BJ (cell line): Measurements from ENCODE around the gene TNFSF9. TPM values are rescaled to one million over a fixed set of nuclear protein-coding genes. Genes with fewer than 3 reads are reported as not detected.
"Not testable (repeated sequence)": the region's sequence is repeated elsewhere in the genome, so short reads cannot be mapped to it uniquely, and the experiment has no call there.

Experiments used
- CTCF ChIA-PET: fragments of 350-600 bp; formaldehyde crosslinking; extraction: SDS; loops from one replicate; lab custom pipeline; 2021; ENCODE audit warnings: antibody characterized with exemption, inconsistent platforms; lab: Yijun Ruan, JAX
- POLR2A ChIA-PET: fragments of 300-600 bp; sonication (Branson Sonifier 250); formaldehyde crosslinking; extraction: SDS; loops from one replicate; lab custom pipeline; 2021; ENCODE audit warnings: antibody characterized with exemption; lab: Charles Lee
- DNase-seq: peaks from one replicate; pipeline ENCODE4 v3.0.0-alpha.2; 2011; ENCODE audit warnings: low read depth
- H3K27me3 ChIP-seq: 2 replicates; pipeline ENCODE4 v1.6.0; 2011; ENCODE audit warnings: low read length; ENCODE audit not compliant: control insufficient read depth, insufficient read depth
- H3K36me3 ChIP-seq: 2 replicates; pipeline ENCODE4 v1.5.1; 2011; ENCODE audit warnings: low read length; ENCODE audit not compliant: control insufficient read depth, insufficient read depth
- H3K4me3 ChIP-seq: 2 replicates; pipeline ENCODE4 v1.5.1; 2011; ENCODE audit warnings: low read depth, mild to moderate bottlenecking, control low read depth, low read length
- polyA plus RNA-seq: library from polyadenylated mRNA; depleted of rRNA; stranded (reverse); fragments of >200 nt; gene quantifications from 2 replicates; pipeline ENCODE4 v1.2.3, GENCODE V29; 2011
- TF ChIP-seq, protein P1 (sequence below): IDR thresholded peaks from 2 replicates; pipeline ENCODE4 v1.5.1; 2011; ENCODE audit warnings: low read depth, mild to moderate bottlenecking, control low read depth, inconsistent platforms, low read length, moderate library complexity; ENCODE audit not compliant: insufficient read depth

Gene TNFSF9
- polyA plus RNA-seq, 1 experiment: 0.26 TPM

DNA sequence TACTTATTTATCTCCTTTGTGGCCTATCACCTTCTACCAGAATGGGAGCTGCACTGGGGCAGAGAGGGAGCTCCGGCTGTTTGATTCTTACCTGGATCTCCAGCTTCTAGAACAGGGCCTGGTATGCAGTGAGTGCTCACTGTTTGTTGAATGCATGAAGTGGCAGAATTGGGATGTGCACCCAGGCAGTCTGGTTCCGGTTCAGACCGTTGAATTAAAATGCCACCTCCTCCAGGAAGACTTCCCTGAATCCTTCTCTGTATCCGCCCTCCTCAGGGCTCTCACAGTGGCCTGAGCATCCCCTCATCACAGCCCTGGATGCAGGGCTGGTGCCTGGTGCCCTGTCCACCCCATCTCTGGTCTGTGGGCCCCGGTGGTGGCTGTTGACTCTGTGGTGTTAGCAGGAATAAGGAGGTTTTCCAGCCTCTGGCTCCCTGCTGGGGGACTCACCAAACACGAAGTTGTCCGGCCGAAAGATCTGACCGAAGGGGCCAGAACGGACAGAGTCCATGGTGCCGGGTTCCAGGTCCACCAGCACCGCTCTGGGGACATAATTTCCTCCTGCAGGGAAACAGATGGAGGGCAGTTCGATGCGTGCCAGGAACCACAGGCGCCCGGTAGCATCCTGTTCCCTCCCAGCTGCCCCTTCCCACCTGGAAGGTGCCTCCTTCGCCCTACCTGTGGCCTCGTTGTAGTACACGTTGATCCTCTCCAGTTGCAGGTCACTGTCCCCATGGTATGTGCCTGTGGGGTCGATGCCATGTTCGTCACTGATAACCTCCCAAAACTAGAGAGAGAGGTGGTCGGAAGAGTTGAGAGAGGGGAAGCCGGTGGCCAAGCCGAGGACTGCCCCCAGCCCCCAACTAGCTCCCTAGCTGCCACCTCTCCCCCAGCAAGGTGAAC lies 29.7 kb upstream of the TNFSF9 start:
- TF ChIP-seq, protein P1, sequence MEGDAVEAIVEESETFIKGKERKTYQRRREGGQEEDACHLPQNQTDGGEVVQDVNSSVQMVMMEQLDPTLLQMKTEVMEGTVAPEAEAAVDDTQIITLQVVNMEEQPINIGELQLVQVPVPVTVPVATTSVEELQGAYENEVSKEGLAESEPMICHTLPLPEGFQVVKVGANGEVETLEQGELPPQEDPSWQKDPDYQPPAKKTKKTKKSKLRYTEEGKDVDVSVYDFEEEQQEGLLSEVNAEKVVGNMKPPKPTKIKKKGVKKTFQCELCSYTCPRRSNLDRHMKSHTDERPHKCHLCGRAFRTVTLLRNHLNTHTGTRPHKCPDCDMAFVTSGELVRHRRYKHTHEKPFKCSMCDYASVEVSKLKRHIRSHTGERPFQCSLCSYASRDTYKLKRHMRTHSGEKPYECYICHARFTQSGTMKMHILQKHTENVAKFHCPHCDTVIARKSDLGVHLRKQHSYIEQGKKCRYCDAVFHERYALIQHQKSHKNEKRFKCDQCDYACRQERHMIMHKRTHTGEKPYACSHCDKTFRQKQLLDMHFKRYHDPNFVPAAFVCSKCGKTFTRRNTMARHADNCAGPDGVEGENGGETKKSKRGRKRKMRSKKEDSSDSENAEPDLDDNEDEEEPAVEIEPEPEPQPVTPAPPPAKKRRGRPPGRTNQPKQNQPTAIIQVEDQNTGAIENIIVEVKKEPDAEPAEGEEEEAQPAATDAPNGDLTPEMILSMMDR: no peak
- CTCF ChIA-PET: no interaction called here
- DNase-seq: no peak
- H3K27me3 ChIP-seq: peaks cover 6% of the 10 kb centered on the region
- POLR2A ChIA-PET: no interaction called here
- H3K4me3 ChIP-seq: no peak overlapping the region
- no peaks in the 10 kb centered on the region for H3K36me3 ChIP-seq

DNA sequence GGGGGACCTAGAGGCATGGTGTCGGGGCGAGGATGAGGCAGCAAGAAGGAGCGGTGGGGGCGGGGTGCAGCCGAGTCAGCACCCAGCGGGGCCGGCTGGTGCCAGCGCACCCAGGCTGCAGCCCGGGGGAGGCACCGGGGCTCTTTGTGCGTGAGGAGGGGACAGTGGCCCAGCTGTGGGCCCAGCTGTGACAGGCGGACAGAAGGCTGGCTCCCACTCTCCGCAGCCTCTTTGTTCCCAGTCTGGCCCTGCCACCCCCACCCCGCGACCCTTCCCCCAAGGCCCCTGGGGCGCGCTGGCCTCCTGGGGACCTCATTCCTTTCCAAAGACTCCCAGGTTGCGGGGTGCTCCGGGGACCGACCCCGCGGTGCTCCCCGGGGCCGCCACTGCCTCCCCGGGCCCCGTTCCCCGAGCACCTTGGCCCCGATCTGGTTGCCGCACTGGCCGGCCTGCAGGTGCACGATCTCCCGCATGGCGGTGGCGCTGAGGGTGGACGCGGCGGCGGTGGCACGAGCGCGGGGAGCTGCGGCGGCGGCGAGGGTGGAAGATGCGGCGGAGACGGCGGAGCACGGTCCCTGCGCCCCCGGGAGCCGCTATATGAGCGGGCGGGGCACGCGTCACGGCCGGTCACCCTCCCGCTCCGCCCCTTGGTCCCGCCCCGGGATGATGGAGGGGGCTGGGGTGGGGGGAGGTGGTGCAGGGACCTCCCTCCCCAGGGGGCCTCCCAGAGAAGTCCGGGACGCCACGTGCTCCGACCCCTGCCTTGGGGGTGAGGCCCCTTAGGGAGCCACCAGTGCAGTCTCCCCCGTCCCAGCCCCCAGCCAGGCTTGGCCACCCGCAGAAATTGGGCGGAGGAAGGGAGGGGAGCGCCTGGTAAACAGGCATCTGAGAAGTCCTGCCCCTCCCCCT lies 28.8 kb upstream of the TNFSF9 start, which contains the start of gene TUBB4A:
Gene TUBB4A (minus strand): TSS at position 570 of the 909 bp plus-strand sequence. CDS start 97 bp downstream, at position 473.
- ChIA-PET CTCF (interaction anchor here (1.2 kb wide), 1 partner anchor 15 kb away, joined by 3 read pairs; no protein-coding TSS in a partner anchor), POLR2A (no interaction called here)
- Histone ChIP-seq H3K27me3 (peaks cover 6% of the 10 kb centered on the region), H3K4me3 (no peak within 1 kb of the TSS), H3K36me3 (no peaks in the 10 kb centered on the region)
- TF ChIP-seq, protein P1: no peak
- DNase-seq: no peak

DNA sequence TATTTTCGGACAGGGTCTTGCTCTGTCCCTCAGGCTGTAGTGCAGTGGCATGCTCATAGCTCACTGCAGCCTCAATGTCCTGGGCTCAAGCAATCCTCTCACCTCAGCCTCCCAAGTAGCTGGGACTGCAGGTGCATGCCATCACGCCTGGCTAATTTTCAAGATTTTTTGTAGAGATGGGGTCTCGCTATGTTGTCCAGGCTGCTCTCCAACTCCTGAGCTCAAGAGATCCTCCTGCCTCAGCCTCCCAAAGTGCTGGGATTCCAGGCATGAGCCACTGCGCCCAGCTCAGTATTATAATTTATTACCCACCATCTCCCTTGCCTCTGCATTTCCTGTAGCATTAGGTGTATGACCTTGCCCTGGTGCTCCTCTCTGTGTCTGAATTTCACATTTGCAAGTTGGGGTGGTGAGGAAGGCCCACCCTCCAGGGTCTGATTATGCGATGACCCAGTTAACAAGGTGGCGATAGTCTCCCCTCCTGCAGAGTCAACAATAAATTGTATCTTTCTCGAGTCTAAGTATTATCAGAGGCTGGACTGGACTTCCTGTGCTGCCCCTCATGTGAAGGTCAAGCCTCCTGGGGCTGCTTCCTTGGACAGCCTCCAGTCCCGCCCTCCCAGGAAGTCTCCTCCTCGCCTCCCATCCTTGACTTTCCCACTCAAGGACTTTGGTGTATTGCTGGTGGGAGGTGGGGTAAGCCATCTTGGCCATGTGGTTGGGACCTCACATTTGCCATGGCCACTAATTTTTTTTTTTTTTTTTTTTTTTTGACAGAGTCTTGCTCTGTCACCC lies 27.2 kb upstream of the TNFSF9 start:
- TF ChIP-seq, protein P1: no peak
- Histone ChIP-seq H3K4me3 (no peak overlapping the region), H3K27me3 (peaks cover 6% of the 10 kb centered on the region), H3K36me3 (no peaks in the 10 kb centered on the region)
- no peak for DNase-seq
- POLR2A ChIA-PET: no interaction called here
- CTCF ChIA-PET: interaction anchor here (0.6 to 0.9 kb wide), 2 partner anchors 18 to 782 kb away, joined by 3 read pairs; no protein-coding TSS in a partner anchor

- H3K4me3 ChIP-seq, POLR2A ChIA-PET, H3K27me3 ChIP-seq, DNase-seq, H3K36me3 ChIP-seq: not testable (repeated sequence)
- CTCF ChIA-PET: interaction anchor here (1.9 kb wide), 1 partner anchor 9 kb away, joined by 7 read pairs; no protein-coding TSS in a partner anchor
Measured at GRCh38 chr19:6508028-6508771, 22.6 kb upstream of the TNFSF9 start.
